Measurements from ENCODE around the gene VWA8. TPM values are rescaled to one million over a fixed set of nuclear protein-coding genes. Genes with fewer than 3 reads are reported as not detected.
"Not testable (repeated sequence)": the region's sequence is repeated elsewhere in the genome, so short reads cannot be mapped to it uniquely, and the experiment has no call there.

Gene VWA8
- total RNA-seq, 1 experiment from 2014 or later, result 11.1 TPM

GRCh38 chr13:41891119-41891518, 69.8 kb downstream of the VWA8 start:
- Histone ChIP-seq H3K4me3 (ENCODE audit: insufficient read depth, low read depth, low read length) (no peak overlapping the region), H3K36me3 (replicated peaks; ENCODE audit: control insufficient read depth, insufficient read depth, low read length) (no peaks in the 10 kb centered on the region; the same call in 1 of the 2 replicates), H3K27me3 (ENCODE audit: control insufficient read depth, insufficient read depth, low read length) (no peaks in the 10 kb centered on the region)
- DNase-seq, result no peak

GRCh38 chr13:41883147-41883546, 77.8 kb downstream of the VWA8 start:
- no peak for DNase-seq
- no peak overlapping the region for H3K4me3 ChIP-seq (ENCODE audit: insufficient read depth, low read depth, low read length)
- H3K36me3 ChIP-seq (replicated peaks; ENCODE audit: control insufficient read depth, insufficient read depth, low read length), result peaks cover 4% of the 10 kb centered on the region
- no peaks in the 10 kb centered on the region for H3K27me3 ChIP-seq (ENCODE audit: control insufficient read depth, insufficient read depth, low read length)

- H3K27me3 ChIP-seq (ENCODE audit: control insufficient read depth, insufficient read depth, low read length); H3K4me3 ChIP-seq (ENCODE audit: insufficient read depth, low read depth, low read length); DNase-seq; H3K36me3 ChIP-seq (replicated peaks; ENCODE audit: control insufficient read depth, insufficient read depth, low read length): not testable (repeated sequence)
Measured at GRCh38 chr13:41881890-41882289, 79.0 kb downstream of the VWA8 start.

GRCh38 chr13:41880966-41881365, 79.9 kb downstream of the VWA8 start:
- H3K27me3 ChIP-seq (ENCODE audit: control insufficient read depth, insufficient read depth, low read length), result no peaks in the 10 kb centered on the region
- H3K4me3 ChIP-seq (ENCODE audit: insufficient read depth, low read depth, low read length), result no peak overlapping the region

GRCh38 chr13:41864658-41865057, 96.3 kb downstream of the VWA8 start:
- no peaks in the 10 kb centered on the region for H3K27me3 ChIP-seq (ENCODE audit: control insufficient read depth, insufficient read depth, low read length)
- no peak overlapping the region for H3K4me3 ChIP-seq (ENCODE audit: insufficient read depth, low read depth, low read length)
- H3K36me3 ChIP-seq (replicated peaks; ENCODE audit: control insufficient read depth, insufficient read depth, low read length), result no peaks in the 10 kb centered on the region
- DNase-seq, result no peak

More at GRCh38 chr13:41880966-41881365, 79.9 kb downstream of the VWA8 start:
- DNase-seq, result no peak
- peaks cover 4% of the 10 kb centered on the region for H3K36me3 ChIP-seq (replicated peaks; ENCODE audit: control insufficient read depth, insufficient read depth, low read length)

- not testable (repeated sequence) for H3K27me3 ChIP-seq (ENCODE audit: control insufficient read depth, insufficient read depth, low read length); H3K36me3 ChIP-seq (replicated peaks; ENCODE audit: control insufficient read depth, insufficient read depth, low read length); DNase-seq; H3K4me3 ChIP-seq (ENCODE audit: insufficient read depth, low read depth, low read length)
Measured at GRCh38 chr13:41862659-41863058, 98.2 kb downstream of the VWA8 start.

- Histone ChIP-seq H3K4me3 (ENCODE audit: insufficient read depth, low read depth, low read length) (no peak overlapping the region), H3K27me3 (ENCODE audit: control insufficient read depth, insufficient read depth, low read length) (no peaks in the 10 kb centered on the region), H3K36me3 (replicated peaks; ENCODE audit: control insufficient read depth, insufficient read depth, low read length) (peaks cover 1% of the 10 kb centered on the region; the same call in 1 of the 2 replicates)
- DNase-seq, result no peak
Measured at GRCh38 chr13:41859565-41859964, 101.3 kb downstream of the VWA8 start.

GRCh38 chr13:41858780-41859179, 102.1 kb downstream of the VWA8 start:
- Histone ChIP-seq H3K36me3 (replicated peaks; ENCODE audit: control insufficient read depth, insufficient read depth, low read length) (peaks cover 1% of the 10 kb centered on the region; the same call in 1 of the 2 replicates), H3K27me3 (ENCODE audit: control insufficient read depth, insufficient read depth, low read length) (no peaks in the 10 kb centered on the region), H3K4me3 (ENCODE audit: insufficient read depth, low read depth, low read length) (no peak overlapping the region)
- DNase-seq, result no peak

GRCh38 chr13:41854758-41855157, 106.2 kb downstream of the VWA8 start:
- H3K27me3 ChIP-seq (ENCODE audit: control insufficient read depth, insufficient read depth, low read length), result no peaks in the 10 kb centered on the region
- no peak overlapping the region for H3K4me3 ChIP-seq (ENCODE audit: insufficient read depth, low read depth, low read length)
- no peak for DNase-seq
- peaks cover 1% of the 10 kb centered on the region; the same call in 1 of the 2 replicates for H3K36me3 ChIP-seq (replicated peaks; ENCODE audit: control insufficient read depth, insufficient read depth, low read length)

GRCh38 chr13:41851351-41851750, 109.6 kb downstream of the VWA8 start:
- no peaks in the 10 kb centered on the region for H3K36me3 ChIP-seq (replicated peaks; ENCODE audit: control insufficient read depth, insufficient read depth, low read length)
- no peak for DNase-seq
- no peak overlapping the region for H3K4me3 ChIP-seq (ENCODE audit: insufficient read depth, low read depth, low read length)
- H3K27me3 ChIP-seq (ENCODE audit: control insufficient read depth, insufficient read depth, low read length), result no peaks in the 10 kb centered on the region

GRCh38 chr13:41848435-41849255, 112.3 kb downstream of the VWA8 start:
- no peak for DNase-seq
- Histone ChIP-seq H3K36me3 (replicated peaks; ENCODE audit: control insufficient read depth, insufficient read depth, low read length) (no peaks in the 10 kb centered on the region), H3K27me3 (ENCODE audit: control insufficient read depth, insufficient read depth, low read length) (no peaks in the 10 kb centered on the region), H3K4me3 (ENCODE audit: insufficient read depth, low read depth, low read length) (no peak overlapping the region)

GRCh38 chr13:41847216-41847615, 113.7 kb downstream of the VWA8 start:
- no peak for DNase-seq
- no peak overlapping the region for H3K4me3 ChIP-seq (ENCODE audit: insufficient read depth, low read depth, low read length)
- H3K27me3 ChIP-seq (ENCODE audit: control insufficient read depth, insufficient read depth, low read length), result no peaks in the 10 kb centered on the region
- H3K36me3 ChIP-seq (replicated peaks; ENCODE audit: control insufficient read depth, insufficient read depth, low read length), result no peaks in the 10 kb centered on the region

- no peak for DNase-seq
- H3K4me3 ChIP-seq (ENCODE audit: insufficient read depth, low read depth, low read length), result no peak overlapping the region
- H3K27me3 ChIP-seq (ENCODE audit: control insufficient read depth, insufficient read depth, low read length), result no peaks in the 10 kb centered on the region
- no peaks in the 10 kb centered on the region for H3K36me3 ChIP-seq (replicated peaks; ENCODE audit: control insufficient read depth, insufficient read depth, low read length)
Measured at GRCh38 chr13:41842036-41842620, 118.8 kb downstream of the VWA8 start.

- no peak for DNase-seq
- Histone ChIP-seq H3K4me3 (ENCODE audit: insufficient read depth, low read depth, low read length) (no peak overlapping the region), H3K27me3 (ENCODE audit: control insufficient read depth, insufficient read depth, low read length) (no peaks in the 10 kb centered on the region), H3K36me3 (replicated peaks; ENCODE audit: control insufficient read depth, insufficient read depth, low read length) (no peaks in the 10 kb centered on the region)
Measured at GRCh38 chr13:41837629-41838028, 123.3 kb downstream of the VWA8 start.

GRCh38 chr13:41835871-41836270, 125.0 kb downstream of the VWA8 start:
- H3K36me3 ChIP-seq (replicated peaks; ENCODE audit: control insufficient read depth, insufficient read depth, low read length), result no peaks in the 10 kb centered on the region
- H3K27me3 ChIP-seq (ENCODE audit: control insufficient read depth, insufficient read depth, low read length), result no peaks in the 10 kb centered on the region
- H3K4me3 ChIP-seq (ENCODE audit: insufficient read depth, low read depth, low read length), result no peak overlapping the region
- DNase-seq, result no peak

All from H7 (cell line).